ENCODE measurements around the gene PTCH2. TPM values are rescaled to one million over a fixed set of nuclear protein-coding genes. Genes with fewer than 3 reads are reported as not detected.

Gene PTCH2
- total RNA-seq (2022; extraction: Qiagen RNA extraction): 0.11 to 0.31 TPM (median 0.14 TPM) in 5 replicates

DNA sequence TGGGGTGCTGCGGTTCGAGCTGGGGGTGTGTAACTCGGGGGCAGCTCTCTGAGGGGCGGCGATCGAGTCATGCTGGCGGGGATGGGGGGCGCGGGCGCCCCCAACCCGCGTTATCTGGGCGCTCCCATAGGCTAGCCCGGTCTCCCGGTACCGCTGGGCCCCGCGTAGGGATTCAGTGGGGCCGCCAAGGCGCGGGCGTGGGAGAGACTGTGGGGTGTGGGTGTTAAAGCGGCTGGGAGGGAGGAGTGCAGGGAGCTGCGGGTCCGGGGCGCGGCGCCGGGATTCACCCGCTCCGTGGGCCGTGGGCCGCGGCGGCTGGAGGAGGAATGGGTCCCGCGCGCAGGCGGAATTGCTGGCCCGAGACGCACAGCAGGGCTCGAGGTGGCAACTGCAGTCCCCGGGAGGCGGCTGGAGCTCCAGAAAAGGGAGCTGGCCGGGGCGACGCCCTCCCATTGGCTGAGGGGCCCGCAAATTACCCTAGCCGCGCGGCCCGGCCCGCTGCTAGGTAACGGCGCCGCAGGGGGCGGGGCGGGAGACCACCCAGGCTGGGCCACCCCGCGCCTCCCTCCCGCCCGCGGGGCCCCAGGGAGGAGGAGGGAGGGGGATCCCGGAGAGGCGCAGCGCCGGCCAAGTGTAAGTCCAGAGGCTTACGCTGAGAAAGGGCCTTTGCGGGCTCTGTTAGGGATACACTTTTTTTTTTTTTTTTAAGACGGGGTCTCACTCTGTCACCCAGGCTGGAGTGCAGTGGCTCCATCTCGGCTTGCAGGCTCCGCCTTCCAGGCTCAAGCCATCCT lies at the start of gene PTCH2:
PTCH2 (minus strand) TSS at position 392 of the 794 bp plus-strand sequence; CDS start at position 71, 321 bp downstream.

GRCh38 chr1:44808063-44808937 lies 34.8 kb downstream of the PTCH2 start, which contains the start of gene BTBD19:
Gene BTBD19, plus strand, starts transcription at chr1:44808523. Its CDS starts 298 bp downstream, at chr1:44808821.

GRCh38 chr1:44806704-44807363 lies 36.2 kb downstream of the PTCH2 start, which contains the start of gene DYNLT4:
Gene DYNLT4, minus strand, starts transcription at chr1:44807351. Its CDS starts 683 bp downstream, at chr1:44806668.

GRCh38 chr1:44799770-44800584 lies 43.1 kb downstream of the PTCH2 start, which contains the start of gene PLK3:
Gene PLK3, plus strand, starts transcription at chr1:44800377. Its CDS starts 87 bp downstream, at chr1:44800464.

DNA sequence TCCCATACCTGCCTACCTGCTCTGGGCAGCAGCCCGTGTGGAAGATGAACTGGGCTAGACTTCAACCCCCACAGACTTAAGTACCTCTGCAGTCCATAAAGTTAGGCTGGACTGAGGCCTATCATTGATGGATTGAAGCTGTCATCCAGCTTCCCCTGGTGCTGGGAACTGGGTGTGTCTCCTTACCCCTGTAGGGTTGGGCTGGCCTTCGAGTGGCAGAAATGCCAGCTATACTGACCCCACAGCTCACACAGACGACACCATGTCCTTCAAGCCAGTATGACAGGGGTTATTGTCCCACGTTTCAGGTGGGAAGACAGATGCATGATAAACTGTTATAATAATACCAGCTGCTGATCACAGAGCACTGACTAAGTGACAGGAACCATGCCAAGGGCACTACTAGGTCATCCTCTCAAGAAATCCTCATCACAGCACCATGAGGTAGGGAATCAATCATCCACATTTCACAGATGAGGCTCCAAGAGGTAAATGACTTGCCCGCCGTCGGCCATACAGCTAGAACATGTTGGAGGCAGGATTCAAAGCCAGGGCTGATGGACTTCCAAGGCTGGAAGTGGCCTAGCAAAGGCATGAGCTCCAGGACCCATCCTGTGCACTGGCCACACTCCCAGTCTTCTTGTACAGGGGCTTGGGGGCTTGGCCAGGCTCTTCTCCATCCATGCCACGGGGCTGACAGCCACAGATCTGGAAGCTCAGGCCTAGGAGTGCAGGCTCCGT lies 54.8 kb downstream of the PTCH2 start, which contains the start of gene BEST4:
BEST4 (minus strand) TSS at position 51 of the 741 bp plus-strand sequence. CDS start 465 bp downstream, outside the sequence.

DNA sequence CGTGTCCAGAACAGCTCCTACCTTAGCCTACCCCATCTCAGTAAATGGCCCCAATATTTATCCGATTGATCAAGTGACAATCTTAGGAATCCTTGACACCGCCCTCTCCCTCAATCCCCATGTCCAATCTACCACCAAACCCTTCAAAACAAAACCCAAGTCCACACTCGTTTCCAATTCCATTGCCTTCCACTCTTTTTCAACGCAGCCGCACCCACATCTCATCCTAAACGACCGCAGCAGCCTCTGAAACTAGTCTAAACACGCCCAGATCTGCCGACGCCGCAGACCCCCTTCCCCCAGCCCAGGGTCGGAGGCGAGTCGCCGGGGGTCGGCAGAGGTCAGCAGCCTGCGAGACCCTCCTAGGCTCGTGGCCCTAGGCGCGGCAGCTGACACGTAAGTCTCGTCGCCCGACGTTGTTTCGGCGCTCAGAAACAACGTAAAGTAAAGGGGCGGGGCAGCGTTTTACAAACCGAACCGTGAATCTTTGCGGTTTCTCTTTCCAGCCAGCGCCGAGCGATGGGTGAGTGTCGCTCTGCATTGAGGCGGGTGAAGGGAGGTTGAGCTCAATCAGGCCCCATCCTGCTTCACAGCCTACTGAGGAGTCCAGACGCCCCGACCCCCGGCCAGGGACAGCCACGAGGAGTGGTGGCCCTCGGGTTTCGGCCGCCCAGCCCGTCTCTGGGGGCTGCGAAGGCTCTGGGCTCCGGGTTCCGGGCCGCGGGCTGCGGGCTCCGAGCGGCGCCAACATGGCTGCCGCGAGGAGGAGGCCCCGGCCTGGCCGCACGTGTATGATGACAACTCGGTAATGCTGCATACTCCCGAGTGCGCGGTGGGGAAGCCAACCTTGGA lies 67.7 kb downstream of the PTCH2 start, which contains the start of gene RPS8:
RPS8 (plus strand) TSS at position 463 of the 852 bp plus-strand sequence; CDS start at position 520, 57 bp downstream.

Other genes with a start within 250 kb of the PTCH2 start
- gene TMEM53, start 168.8 kb downstream of the PTCH2 start, total RNA-seq (2022; extraction: Qiagen RNA extraction): 6.8 to 11.9 TPM (median 9.3 TPM) in 5 replicates
- 0.38 to 1.2 TPM (median 0.98 TPM) in 5 replicates for gene ARMH1, start 168.5 kb downstream of the PTCH2 start, total RNA-seq (2022; extraction: Qiagen RNA extraction)
- gene RNU5D-1, start 112.1 kb downstream of the PTCH2 start, total RNA-seq (2022; extraction: Qiagen RNA extraction): not detected in 5 replicates
- 36.7 to 41.0 TPM (median 39.3 TPM) in 5 replicates for gene KIF2C, start 103.4 kb downstream of the PTCH2 start, total RNA-seq (2022; extraction: Qiagen RNA extraction)
- 1,530 to 1,730 TPM (median 1,691 TPM) in 5 replicates for gene RPS8, start 67.7 kb downstream of the PTCH2 start, total RNA-seq (2022; extraction: Qiagen RNA extraction)
- 0.29 to 0.51 TPM (median 0.42 TPM) in 5 replicates for gene BEST4, start 55.1 kb downstream of the PTCH2 start, total RNA-seq (2022; extraction: Qiagen RNA extraction)
- 12.5 to 20.9 TPM (median 20.0 TPM) in 5 replicates for gene PLK3, start 42.9 kb downstream of the PTCH2 start, total RNA-seq (2022; extraction: Qiagen RNA extraction)
- 0.20 to 0.76 TPM (median 0.45 TPM) in 5 replicates for gene DYNLT4, start 35.9 kb downstream of the PTCH2 start, total RNA-seq (2022; extraction: Qiagen RNA extraction)
- 2.3 to 3.4 TPM (median 2.7 TPM) in 5 replicates for gene BTBD19, start 34.7 kb downstream of the PTCH2 start, total RNA-seq (2022; extraction: Qiagen RNA extraction)
- 16.2 to 18.7 TPM (median 16.8 TPM) in 5 replicates for gene EIF2B3, start 143.3 kb upstream of the PTCH2 start, total RNA-seq (2022; extraction: Qiagen RNA extraction)
- gene HECTD3, start 168.1 kb upstream of the PTCH2 start, total RNA-seq (2022; extraction: Qiagen RNA extraction): 13.7 to 19.5 TPM (median 18.6 TPM) in 5 replicates
- gene UROD, start 169.0 kb upstream of the PTCH2 start, total RNA-seq (2022; extraction: Qiagen RNA extraction): 47.4 to 50.6 TPM (median 49.9 TPM) in 5 replicates